Endothelial cell of umbilical vein (primary cell): ENCODE results near the gene WRNIP1. TPM values are rescaled to one million over a fixed set of nuclear protein-coding genes. Genes with fewer than 3 reads are reported as not detected.

Experiments
- BruUV-seq: library from RNA; stranded (reverse); fragments of 400-500 nt; replicated peaks from 2 replicates; lab custom pipeline; 2021; lab: Mats Ljungman, UMichigan
- CTCF ChIA-PET: fragments of 300-600, 350-600 bp; sonication (Branson Sonifier 250); formaldehyde crosslinking; loops from one replicate; lab custom pipeline; 2021; ENCODE audit warnings: antibody characterized with exemption, inconsistent platforms; lab: Charles Lee
- POLR2A ChIA-PET: fragments of 300-600, 350-600 bp; sonication (Branson Sonifier 250); formaldehyde crosslinking; loops from one replicate; lab custom pipeline; 2021; ENCODE audit warnings: antibody characterized with exemption, inconsistent platforms; lab: Charles Lee
- DNase-seq: peaks from one replicate; pipeline ENCODE4 v3.0.0-alpha.2; 2011; ENCODE audit warnings: low read depth, low spot score
- FAIRE-seq: peaks from 2 replicates; lab custom pipeline; 2011; peaks lifted over from hg19 to GRCh38; lab: Jason Lieb, UNC
- H2AFZ ChIP-seq: 2 replicates; pipeline ENCODE4 v1.6.0; 2012; ENCODE audit warnings: low read depth, low read length, control low read depth, inconsistent platforms
- H3K27ac ChIP-seq: 2 replicates; pipeline ENCODE4 v1.5.1; 2011; ENCODE audit warnings: low read depth, mild to moderate bottlenecking, control low read depth, low read length, moderate library complexity; ENCODE audit not compliant: insufficient read depth
- H3K27me3 ChIP-seq, 2 experiments: 2 replicates each; pipeline versions ENCODE4 v1.6.0 to v1.6.1; 2011; ENCODE audit warnings: low read length in 2 of 2, mixed read lengths in 1 of 2; ENCODE audit not compliant: control insufficient read depth in 2 of 2, insufficient read depth in 2 of 2
- H3K36me3 ChIP-seq, 2 experiments: 2 replicates in 1 of 2; 3 replicates in 1 of 2; pipeline ENCODE4 v1.5.1; 2011; ENCODE audit warnings: low read length in 2 of 2, mild to moderate bottlenecking in 1 of 2, moderate library complexity in 1 of 2; ENCODE audit not compliant: control insufficient read depth in 2 of 2, insufficient read depth in 2 of 2; ENCODE audit errors: extremely low read depth in 1 of 2
- H3K4me1 ChIP-seq: 3 replicates; pipeline ENCODE4 v1.5.1; 2011; ENCODE audit warnings: mild to moderate bottlenecking, low read length; ENCODE audit not compliant: control insufficient read depth, insufficient read depth; ENCODE audit errors: extremely low read depth
- H3K4me2 ChIP-seq: 2 replicates; pipeline ENCODE4 v1.6.1; 2011; ENCODE audit warnings: low read length, control low read depth, mixed read lengths; ENCODE audit not compliant: insufficient read depth
- H3K4me3 ChIP-seq, 3 experiments: fragments of 200-600 bp in 1 of 3; sonication (generic), shearing (Covaris generic) in 1 of 3; replicated peaks in 1 of 3; 2 replicates each; pipeline ENCODE4 v1.5.1; 2011 to 2016; ENCODE audit warnings: control low read depth in 3 of 3, low read length in 3 of 3, mild to moderate bottlenecking in 2 of 3, inconsistent platforms in 1 of 3, low read depth in 1 of 3, moderate library complexity in 1 of 3; ENCODE audit not compliant: insufficient read depth in 1 of 3
- H3K79me2 ChIP-seq: 2 replicates; pipeline ENCODE4 v1.6.0; 2012; ENCODE audit warnings: low read length, inconsistent platforms; ENCODE audit not compliant: control insufficient read depth, insufficient read depth
- H3K9ac ChIP-seq: replicated peaks from 2 replicates; pipeline ENCODE3; 2011; ENCODE audit warnings: low read length, control low read depth; ENCODE audit not compliant: insufficient read depth; ENCODE audit errors: extremely low read depth
- H3K9me1 ChIP-seq: replicated peaks from 3 replicates; pipeline ENCODE4 v1.6.0; 2011; ENCODE audit warnings: mild to moderate bottlenecking, low read length; ENCODE audit not compliant: control insufficient read depth, insufficient read depth; ENCODE audit errors: extremely low read depth
- H3K9me3 ChIP-seq: replicated peaks from 2 replicates; pipeline ENCODE4 v1.5.1; 2012; ENCODE audit warnings: low read length, inconsistent platforms; ENCODE audit not compliant: control insufficient read depth, insufficient read depth
- H4K20me1 ChIP-seq: replicated peaks from 2 replicates; pipeline ENCODE3; 2011; ENCODE audit warnings: mild to moderate bottlenecking, low read length; ENCODE audit not compliant: control insufficient read depth, insufficient read depth; ENCODE audit errors: extremely low read depth
- CTCF ChIP-seq, 2 donors: IDR thresholded peaks; 1 replicate in 1 of 2; 2 replicates in 1 of 2; pipeline ENCODE4 v1.5.1; 2011; ENCODE audit warnings: low read length in 2 of 2, mild to moderate bottlenecking in 2 of 2, moderate library complexity in 2 of 2, control low read depth in 1 of 2, inconsistent platforms in 1 of 2, low read depth in 1 of 2; ENCODE audit not compliant: insufficient read depth in 1 of 2; ENCODE audit errors: extremely low read depth in 1 of 2
- EZH2 ChIP-seq: IDR thresholded peaks from 2 replicates; pipeline ENCODE4 v1.6.1; 2012; ENCODE audit warnings: borderline replicate concordance, low read depth, mild to moderate bottlenecking, moderate library complexity, low read length, inconsistent platforms; ENCODE audit not compliant: severe bottlenecking
- FOS ChIP-seq: IDR thresholded peaks from 2 replicates; pipeline ENCODE4 v1.6.1; 2011; ENCODE audit warnings: mild to moderate bottlenecking, low read length, moderate library complexity, borderline replicate concordance; ENCODE audit not compliant: insufficient read depth
- GATA2 ChIP-seq: IDR thresholded peaks from 2 replicates; pipeline ENCODE4 v1.7.0; 2011; ENCODE audit warnings: low read depth, mild to moderate bottlenecking, moderate library complexity, mixed read lengths, low read length; ENCODE audit not compliant: insufficient read length, insufficient read depth
- JUN ChIP-seq: IDR thresholded peaks from 2 replicates; pipeline ENCODE4 v1.6.1; 2011; ENCODE audit warnings: borderline replicate concordance, low read depth; ENCODE audit not compliant: insufficient read length, insufficient read depth
- MAX ChIP-seq: IDR thresholded peaks from 2 replicates; pipeline ENCODE4 v1.6.1; 2011; ENCODE audit not compliant: insufficient read depth, insufficient read length
- MYC ChIP-seq: IDR thresholded peaks from one replicate; pipeline ENCODE4 v1.6.1; 2011; ENCODE audit warnings: mild to moderate bottlenecking, low read depth, low read length
- POLR2A ChIP-seq: IDR thresholded peaks from 2 replicates; pipeline ENCODE4 v1.6.1; 2012; ENCODE audit warnings: low read depth, mild to moderate bottlenecking, control low read depth, low read length
- POLR2AphosphoS5 ChIP-seq: IDR thresholded peaks from 2 replicates; pipeline ENCODE4 v1.6.1; 2012; ENCODE audit warnings: low read depth, mild to moderate bottlenecking, control low read depth, low read length, moderate library complexity; ENCODE audit not compliant: insufficient read depth
- dilution Hi-C: fragments of 300-500 bp; cut with MboI; formaldehyde crosslinking; loops from one replicate; pipeline ENCODE4 v1.15.0; 2019; ENCODE audit warnings: low sequenced_read_pairs; ENCODE audit not compliant: extremely low pct_ligation_motif_present
- intact Hi-C: fragments of 100-400 bp; cut with micrococcal nuclease; formaldehyde crosslinking; loops from one replicate; pipeline ENCODE4 v1.10.0; 2022
- polyA plus RNA-seq, 4 experiments: library from polyadenylated mRNA; depleted of rRNA in 3 of 4; stranded (reverse) in 3 of 4; unstranded in 1 of 4; fragments of >200 nt; gene quantifications; 2 replicates each; pipeline versions ENCODE4 v1.2.1 to v1.2.3, GENCODE V29; 2011 to 2012; ENCODE audit warnings: missing spikeins in 1 of 4
- total RNA-seq: library from RNA; stranded (reverse); gene quantifications from 2 replicates; pipeline ENCODE4 v1.2.3, GENCODE V29; 2021

The WRNIP1 gene
- total and polyA plus RNA-seq, 2 donors (not counting 3 experiments of a cell fraction or from before 2014, with no cell fraction given), result 50.1 to 68.9 TPM

- DNase-seq (peak; percentile 68), FAIRE-seq (peak; percentile 83)
- Histone ChIP-seq H3K27ac (peak overlapping the region; percentile 75), H4K20me1 (no peaks in the 10 kb centered on the region), H3K4me2 (peak overlapping the region; percentile 67), H3K4me3 (no peak overlapping the region), H3K4me1 (peaks cover 9% of the 10 kb centered on the region), H3K27me3 (no peaks in the 10 kb centered on the region), H3K9ac (peak overlapping the region; percentile 22), H3K79me2 (no peaks in the 10 kb centered on the region), H3K36me3 (no peaks in the 10 kb centered on the region), H3K9me3 (no peaks in the 10 kb centered on the region), H2AFZ (peak overlapping the region; percentile 87), H3K9me1 (no peaks in the 10 kb centered on the region)
- POLR2A ChIA-PET, result no interaction called here
- dilution Hi-C loops (no loop called here), intact Hi-C loops (no loop called here)
- TF ChIP-seq GATA2, result peak; percentile 72
- no peak for TF ChIP-seq JUN
- TF ChIP-seq POLR2A, result no peak
- BruUV-seq, result TSS peak; percentile 22
- CTCF ChIA-PET, result interaction anchor here (1.0 to 5.7 kb wide), 5 partner anchors 10 to 92 kb away, joined by 3 to 40 read pairs (median 3); partner anchors contain the start of gene MYLK4
Observed at GRCh38 chr6:2725999-2726567, 39.1 kb upstream of the WRNIP1 start.

GRCh38 chr6:2729921-2730320 is 35.3 kb upstream of the WRNIP1 start:
- Histone ChIP-seq H3K4me2 (no peak overlapping the region), H3K27me3 (no peaks in the 10 kb centered on the region), H3K9ac (no peak overlapping the region), H3K9me3 (no peaks in the 10 kb centered on the region), H3K9me1 (no peaks in the 10 kb centered on the region), H2AFZ (no peak overlapping the region), H3K4me1 (peaks cover 9% of the 10 kb centered on the region), H3K79me2 (no peaks in the 10 kb centered on the region), H4K20me1 (no peaks in the 10 kb centered on the region), H3K27ac (no peak overlapping the region), H3K36me3 (no peaks in the 10 kb centered on the region), H3K4me3 (no peak overlapping the region)
- FAIRE-seq, result no peak
- no TSS peak for BruUV-seq
- ChIA-PET POLR2A (no interaction called here), CTCF (interaction anchor here (3.1 kb wide), 1 partner anchor 8 kb away, joined by 18 read pairs; no protein-coding TSS in a partner anchor)
- TF ChIP-seq EZH2 (no peak), POLR2AphosphoS5 (no peak), POLR2A (no peak), MYC (no peak), GATA2 (no peak), FOS (no peak), JUN (no peak), MAX (no peak), CTCF (IDR thresholded peaks at IDR 0.05; ENCODE audit: extremely low read depth in 1 of 2, insufficient read depth in 1 of 2, low read depth in 1 of 2, low read length in 2 of 2) (no peak)
- dilution Hi-C loops, result no loop called here
- intact Hi-C loops, result no loop called here
- DNase-seq, result no peak
